Erythroblast (primary cell): ENCODE measurements around the gene XRCC1.

Source experiments
- GATA1 ChIP-seq: IDR thresholded peaks from 2 replicates; pipeline ENCODE4 v1.6.1; 2011; ENCODE audit warnings: low read depth, mild to moderate bottlenecking, control low read depth, low read length, moderate library complexity
- POLR2A ChIP-seq: IDR thresholded peaks from 2 replicates; pipeline ENCODE4 v1.6.1; 2011; ENCODE audit warnings: mild to moderate bottlenecking, low read length

DNA sequence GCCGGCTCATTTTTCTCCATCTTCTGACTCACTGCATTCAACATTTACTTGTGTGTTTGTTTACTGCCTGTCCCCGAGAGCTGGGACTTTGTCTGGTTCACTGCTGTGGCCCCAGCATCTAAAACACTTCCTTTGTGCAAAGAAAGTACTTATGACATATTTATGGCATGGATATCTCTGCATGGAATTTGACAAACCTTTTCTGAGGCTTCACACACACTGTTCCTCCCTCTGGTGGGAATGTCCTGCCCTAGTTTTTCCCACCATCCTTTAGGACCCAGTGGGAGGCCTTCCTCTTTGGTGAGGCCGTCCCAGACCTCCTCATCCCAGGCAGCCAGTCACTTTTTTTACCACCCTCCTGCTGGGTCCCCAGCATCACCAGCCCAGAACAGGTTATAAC, 35.2 kb upstream of the XRCC1 start:
- TF ChIP-seq POLR2A (no peak), GATA1 (no peak)
